Measurements from ENCODE around the gene SYDE1. TPM values are rescaled to one million over a fixed set of nuclear protein-coding genes. Genes with fewer than 3 reads are reported as not detected.

SYDE1 gene
- total RNA-seq, 1 experiment from 2014 or later = 15.0 TPM

GRCh38 chr19:15081911-15082310, 25.3 kb upstream of the SYDE1 start, which contains the start of gene OR1I1 (continued):
- no peak for TF ChIP-seq TCF7 (CRISPR knock-in tag; IDR thresholded peaks at IDR 0.05; ENCODE audit: low read depth)
- no peak for TF ChIP-seq PRRX2 (CRISPR knock-in tag; IDR thresholded peaks at IDR 0.05)
- no peak for TF ChIP-seq ZBTB21 (CRISPR knock-in tag; IDR thresholded peaks at IDR 0.05; ENCODE audit: borderline replicate concordance)
- TF ChIP-seq CREM (CRISPR knock-in tag; IDR thresholded peaks at IDR 0.05) = no peak
- no peak for TF ChIP-seq ZNF416 (CRISPR knock-in tag; IDR thresholded peaks at IDR 0.05)

GRCh38 chr19:15087182-15087581, 20.0 kb upstream of the SYDE1 start:
- ATAC-seq (no peak), DNase-seq (ENCODE audit: low spot score) (no peak)
- ChIA-PET POLR2A (no interaction called here), CTCF (interaction anchor here (0.7 to 1.9 kb wide), 2 partner anchors 39 to 67 kb away, joined by 3 to 6 read pairs; no protein-coding TSS in a partner anchor)
- no peak overlapping the region for H3K4me3 Mint-ChIP-seq
- H3K36me3 Mint-ChIP-seq = no peaks in the 10 kb centered on the region
- no peak overlapping the region for H3K27ac Mint-ChIP-seq
- TF ChIP-seq RELA (CRISPR knock-in tag; IDR thresholded peaks at IDR 0.05; ENCODE audit: borderline replicate concordance) = no peak
- no peak for TF ChIP-seq SP1 (CRISPR knock-in tag; conservative IDR thresholded peaks at IDR 0.05)
- no peak for TF ChIP-seq IRF1 (CRISPR knock-in tag; IDR thresholded peaks at IDR 0.05)
- TF ChIP-seq ZNF219 (CRISPR knock-in tag; IDR thresholded peaks at IDR 0.05; ENCODE audit: borderline replicate concordance) = no peak
- TF ChIP-seq ZNF317 (CRISPR knock-in tag; IDR thresholded peaks at IDR 0.05; ENCODE audit: borderline replicate concordance, low read depth) = no peak
- TF ChIP-seq, protein P1, sequence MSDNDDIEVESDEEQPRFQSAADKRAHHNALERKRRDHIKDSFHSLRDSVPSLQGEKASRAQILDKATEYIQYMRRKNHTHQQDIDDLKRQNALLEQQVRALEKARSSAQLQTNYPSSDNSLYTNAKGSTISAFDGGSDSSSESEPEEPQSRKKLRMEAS (CRISPR knock-in tag; IDR thresholded peaks at IDR 0.05) = no peak
- no peak for TF ChIP-seq ZNF532 (CRISPR knock-in tag; IDR thresholded peaks at IDR 0.05; ENCODE audit: borderline replicate concordance)
- no peak for TF ChIP-seq ERG (CRISPR knock-in tag; IDR thresholded peaks at IDR 0.05)
- TF ChIP-seq NFE2L1 (CRISPR knock-in tag; IDR thresholded peaks at IDR 0.05) = no peak
- TF ChIP-seq KAT7 (CRISPR knock-in tag; IDR thresholded peaks at IDR 0.05; ENCODE audit: borderline replicate concordance) = no peak
- TF ChIP-seq, protein P2, sequence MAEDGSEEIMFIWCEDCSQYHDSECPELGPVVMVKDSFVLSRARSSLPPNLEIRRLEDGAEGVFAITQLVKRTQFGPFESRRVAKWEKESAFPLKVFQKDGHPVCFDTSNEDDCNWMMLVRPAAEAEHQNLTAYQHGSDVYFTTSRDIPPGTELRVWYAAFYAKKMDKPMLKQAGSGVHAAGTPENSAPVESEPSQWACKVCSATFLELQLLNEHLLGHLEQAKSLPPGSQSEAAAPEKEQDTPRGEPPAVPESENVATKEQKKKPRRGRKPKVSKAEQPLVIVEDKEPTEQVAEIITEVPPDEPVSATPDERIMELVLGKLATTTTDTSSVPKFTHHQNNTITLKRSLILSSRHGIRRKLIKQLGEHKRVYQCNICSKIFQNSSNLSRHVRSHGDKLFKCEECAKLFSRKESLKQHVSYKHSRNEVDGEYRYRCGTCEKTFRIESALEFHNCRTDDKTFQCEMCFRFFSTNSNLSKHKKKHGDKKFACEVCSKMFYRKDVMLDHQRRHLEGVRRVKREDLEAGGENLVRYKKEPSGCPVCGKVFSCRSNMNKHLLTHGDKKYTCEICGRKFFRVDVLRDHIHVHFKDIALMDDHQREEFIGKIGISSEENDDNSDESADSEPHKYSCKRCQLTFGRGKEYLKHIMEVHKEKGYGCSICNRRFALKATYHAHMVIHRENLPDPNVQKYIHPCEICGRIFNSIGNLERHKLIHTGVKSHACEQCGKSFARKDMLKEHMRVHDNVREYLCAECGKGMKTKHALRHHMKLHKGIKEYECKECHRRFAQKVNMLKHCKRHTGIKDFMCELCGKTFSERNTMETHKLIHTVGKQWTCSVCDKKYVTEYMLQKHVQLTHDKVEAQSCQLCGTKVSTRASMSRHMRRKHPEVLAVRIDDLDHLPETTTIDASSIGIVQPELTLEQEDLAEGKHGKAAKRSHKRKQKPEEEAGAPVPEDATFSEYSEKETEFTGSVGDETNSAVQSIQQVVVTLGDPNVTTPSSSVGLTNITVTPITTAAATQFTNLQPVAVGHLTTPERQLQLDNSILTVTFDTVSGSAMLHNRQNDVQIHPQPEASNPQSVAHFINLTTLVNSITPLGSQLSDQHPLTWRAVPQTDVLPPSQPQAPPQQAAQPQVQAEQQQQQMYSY (CRISPR knock-in tag; IDR thresholded peaks at IDR 0.05) = no peak
- no peak for TF ChIP-seq JUN (CRISPR knock-in tag; IDR thresholded peaks at IDR 0.05)
- no peak for TF ChIP-seq HMGXB4 (CRISPR knock-in tag; IDR thresholded peaks at IDR 0.05)
- no peaks in the 10 kb centered on the region for H3K9me3 Mint-ChIP-seq
- H3K4me1 Mint-ChIP-seq = no peaks in the 10 kb centered on the region
- H3K27me3 Mint-ChIP-seq (ENCODE audit: low read depth) = peaks cover 17% of the 10 kb centered on the region
